K562 (cell line): ENCODE data around the gene PURA. TPM values are rescaled to one million over a fixed set of nuclear protein-coding genes. Genes with fewer than 3 reads are reported as not detected.

Experiments used
- ATAC-seq: fragments of 200-7000 bp; cut with Tn5 transposase; 3 replicates; pipeline ENCODE4 v1.9.1; 2020; ENCODE audit warnings: moderate library complexity
- BruUV-seq: library from RNA; stranded (reverse); fragments of 400-500 nt; replicated peaks from 2 replicates; lab custom pipeline; 2021; lab: Mats Ljungman, UMichigan
- CTCF ChIA-PET: fragments of 300-600 bp; formaldehyde crosslinking; extraction: SDS; loops from one replicate; lab custom pipeline; 2021; ENCODE audit warnings: low intra/inter-chr PET ratio; lab: Yijun Ruan, JAX
- POLR2A ChIA-PET: fragments of 300-600, 350-650 bp; sonication (Branson Sonifier 250); formaldehyde crosslinking; extraction: SDS; loops from one replicate; lab custom pipeline; 2021; ENCODE audit warnings: antibody characterized with exemption, inconsistent platforms; lab: Yijun Ruan, JAX
- DNase-seq, 4 experiments: peaks; one replicate each; pipeline versions ENCODE4 v3.0.0 to v3.0.0-alpha.2; 2011 to 2018; ENCODE audit warnings: low spot score in 3 of 4, mixed read lengths in 3 of 4; ENCODE audit errors: extremely low read depth in 1 of 4
- FAIRE-seq: peaks from 2 replicates; lab custom pipeline; 2011; peaks lifted over from hg19 to GRCh38; lab: Jason Lieb, UNC
- H2AFZ ChIP-seq: 2 replicates; pipeline ENCODE4 v1.6.0; 2011; ENCODE audit warnings: low read depth, low read length, control low read depth, inconsistent platforms
- H3K27ac ChIP-seq: fragments of 200-600 bp; 3 replicates; pipeline ENCODE4 v1.8.0; 2011; ENCODE audit warnings: low read depth, mild to moderate bottlenecking, control low read depth, inconsistent platforms, low read length, moderate library complexity, mixed read lengths; ENCODE audit errors: extremely low read depth
- H3K27me3 ChIP-seq, 2 experiments: fragments of 300-600 bp in 1 of 2; 2 replicates in 1 of 2; 3 replicates in 1 of 2; pipeline versions ENCODE4 v1.6.0 to v1.8.0; 2011; ENCODE audit warnings: inconsistent platforms in 2 of 2, low read length in 2 of 2, mild to moderate bottlenecking in 1 of 2, mixed read lengths in 1 of 2, moderate library complexity in 1 of 2; ENCODE audit not compliant: control insufficient read depth in 2 of 2, insufficient read depth in 2 of 2
- H3K36me3 ChIP-seq: fragments of 300-600 bp; 3 replicates; pipeline ENCODE4 v1.8.0; 2011; ENCODE audit warnings: mild to moderate bottlenecking, low read length, inconsistent platforms; ENCODE audit not compliant: control insufficient read depth, insufficient read depth
- H3K4me1 ChIP-seq, 2 experiments: fragments of 200-600 bp in 1 of 2; replicated peaks in 1 of 2; 2 replicates in 1 of 2; 3 replicates in 1 of 2; pipeline versions ENCODE4 v1.5.1 to v1.8.0; 2011; ENCODE audit warnings: inconsistent platforms in 2 of 2, low read length in 2 of 2, mild to moderate bottlenecking in 1 of 2, mixed read lengths in 1 of 2, moderate library complexity in 1 of 2; ENCODE audit not compliant: control insufficient read depth in 2 of 2, insufficient read depth in 2 of 2
- H3K4me2 ChIP-seq: 2 replicates; pipeline ENCODE4 v1.6.1; 2011; ENCODE audit warnings: low read length, control low read depth, inconsistent platforms, mixed read lengths; ENCODE audit not compliant: insufficient read depth
- H3K4me3 ChIP-seq: fragments of 200-600 bp; sonication (generic), shearing (Covaris generic); 2 replicates; pipeline ENCODE4 v1.5.1; 2016; ENCODE audit warnings: control low read depth, inconsistent platforms
- H3K79me2 ChIP-seq: fragments of 200-600 bp; 3 replicates; pipeline ENCODE4 v1.8.0; 2011; ENCODE audit warnings: low read length, inconsistent platforms; ENCODE audit not compliant: control insufficient read depth, insufficient read depth
- H3K9ac ChIP-seq, 2 experiments: 2 replicates each; pipeline versions ENCODE4 v1.6.0 to v1.6.1; 2011; ENCODE audit warnings: low read depth in 2 of 2, low read length in 2 of 2, control low read depth in 1 of 2, inconsistent platforms in 1 of 2, mild to moderate bottlenecking in 1 of 2, mixed read lengths in 1 of 2; ENCODE audit not compliant: insufficient read depth in 1 of 2
- H3K9me1 ChIP-seq: one replicate; pipeline ENCODE4 v1.6.0; 2011; ENCODE audit warnings: inconsistent platforms, mild to moderate bottlenecking, low read length, moderate library complexity; ENCODE audit not compliant: control insufficient read depth, insufficient read depth
- H3K9me3 ChIP-seq: replicated peaks from 2 replicates; pipeline ENCODE4 v1.5.1; 2011; ENCODE audit warnings: low read depth, low read length, inconsistent platforms; ENCODE audit not compliant: control insufficient read depth, insufficient read depth
- H4K20me1 ChIP-seq: replicated peaks from 2 replicates; pipeline ENCODE4 v1.6.1; 2011; ENCODE audit warnings: low read length, inconsistent platforms, mixed read lengths; ENCODE audit not compliant: control insufficient read depth, insufficient read depth
- DIDO1 ChIP-seq: fragments of 450-650 bp; IDR thresholded peaks from 2 replicates; pipeline ENCODE4 v1.6.1; 2016; ENCODE audit warnings: low read depth, missing biosample characterization, missing genetic modification characterization
- EZH2 ChIP-seq: IDR thresholded peaks from 2 replicates; pipeline ENCODE4 v1.6.1; 2012; ENCODE audit warnings: low read depth, mild to moderate bottlenecking, inconsistent platforms, low read length, borderline replicate concordance
- HNRNPH1 ChIP-seq: fragments of 200-400 bp; formaldehyde crosslinking; optimal IDR thresholded peaks from 2 replicates; pipeline ENCODE3; 2017; ENCODE audit warnings: low read depth, mild to moderate bottlenecking, low read length, moderate library complexity
- MCM2 ChIP-seq: fragments of 450-650 bp; IDR thresholded peaks from 2 replicates; pipeline ENCODE4 v1.6.1; 2017; ENCODE audit warnings: low read depth, mild to moderate bottlenecking
- MEF2A ChIP-seq: IDR thresholded peaks from 2 replicates; pipeline ENCODE4 v1.6.1; 2011; ENCODE audit warnings: low read depth, mild to moderate bottlenecking, low read length, moderate library complexity; ENCODE audit not compliant: control insufficient read depth
- OTX1 ChIP-seq: fragments of 450-650 bp; formaldehyde crosslinking; IDR thresholded peaks from 2 replicates; pipeline ENCODE4 v1.4.0; 2022; ENCODE audit warnings: mild to moderate bottlenecking
- SMAD1 ChIP-seq: fragments of 150-350 bp; IDR thresholded peaks from 2 replicates; pipeline ENCODE4 v1.6.1; 2014; ENCODE audit warnings: low read length, low read depth; ENCODE audit not compliant: partially characterized antibody
- SPI1 ChIP-seq: IDR thresholded peaks from 2 replicates; pipeline ENCODE4 v1.6.1; 2011; ENCODE audit warnings: low read depth, low read length, control low read depth, borderline replicate concordance
- ZFPM2 ChIP-seq: fragments of 250-450 bp; sonication (Bioruptor Pico); IDR thresholded peaks from 2 replicates; pipeline ENCODE4 v1.5.1; 2022; ENCODE audit warnings: mild to moderate bottlenecking
- ZKSCAN8 ChIP-seq: fragments of 200-800 bp; sonication (Bioruptor generic); IDR thresholded peaks from 2 replicates; pipeline ENCODE4 v1.6.1; 2016; ENCODE audit warnings: missing genetic modification characterization, missing compliant biosample characterization
- ZNF24 ChIP-seq: fragments of 450-650 bp; IDR thresholded peaks from 2 replicates; pipeline ENCODE4 v1.6.1; 2016
- ZNF780A ChIP-seq: fragments of 250-450 bp; sonication (Bioruptor Pico); IDR thresholded peaks from 2 replicates; pipeline ENCODE4 v1.5.0; 2021; ENCODE audit warnings: mild to moderate bottlenecking
- WGBS: fragments of 100-300 bp; shearing (Covaris generic); methylation state at CpG from one replicate; pipeline ENCODE4 v1.1.6; 2016; ENCODE audit warnings: low coverage, mixed read lengths; ENCODE audit not compliant: insufficient coverage; ENCODE audit errors: missing lambda C conversion rate; 5-methylcytosine and 5-hydroxymethylcytosine counted together
- in situ Hi-C: fragments of 300-500 bp; cut with MboI; formaldehyde crosslinking; loops from 4 replicates; pipeline ENCODE4 v1.15.0; 2018; ENCODE audit warnings: inconsistent platforms, mixed read lengths
- intact Hi-C: fragments of 100-400 bp; cut with micrococcal nuclease; formaldehyde crosslinking; loops from 2 replicates; pipeline ENCODE4 v1.14.2; 2022
- polyA plus RNA-seq, 8 experiments: library from polyadenylated mRNA; depleted of rRNA in 4 of 8; stranded (reverse) in 5 of 8; unstranded in 3 of 8; fragments of >200 nt; fragmentation: Nextera tagmentation in 2 of 8; fragmentation: Illumina TruSeq in 1 of 8; extraction: Ambion mirVana in 2 of 8; extraction: Trizol in 1 of 8; gene quantifications; 2 replicates each; pipeline versions ENCODE4 v1.2.1 to v1.2.3, GENCODE V29; 2011 to 2014; ENCODE audit warnings: inconsistent platforms in 1 of 8, missing spikeins in 1 of 8
- total RNA-seq, 7 experiments: library from RNA; depleted of rRNA in 6 of 7; stranded (reverse); fragments of >200 nt in 6 of 7; fragmentation: Illumina TruSeq in 2 of 7; extraction: Trizol in 2 of 7; gene quantifications; 2 replicates each; pipeline versions ENCODE4 v1.2.1 to v1.2.3, GENCODE V29; 2011 to 2021; ENCODE audit warnings: low replicate concordance in 1 of 7
- TF ChIP-seq, protein P1 (sequence below): fragments of 450-650 bp; IDR thresholded peaks from 2 replicates; pipeline ENCODE4 v1.6.1; 2016; ENCODE audit warnings: antibody characterized with exemption

The PURA gene
- total and polyA plus RNA-seq, 9 of the 15 experiments (the other 6 are each of a cell fraction or from before 2014, with no cell fraction given): 3.2 to 11.1 (median 5.4) TPM

DNA sequence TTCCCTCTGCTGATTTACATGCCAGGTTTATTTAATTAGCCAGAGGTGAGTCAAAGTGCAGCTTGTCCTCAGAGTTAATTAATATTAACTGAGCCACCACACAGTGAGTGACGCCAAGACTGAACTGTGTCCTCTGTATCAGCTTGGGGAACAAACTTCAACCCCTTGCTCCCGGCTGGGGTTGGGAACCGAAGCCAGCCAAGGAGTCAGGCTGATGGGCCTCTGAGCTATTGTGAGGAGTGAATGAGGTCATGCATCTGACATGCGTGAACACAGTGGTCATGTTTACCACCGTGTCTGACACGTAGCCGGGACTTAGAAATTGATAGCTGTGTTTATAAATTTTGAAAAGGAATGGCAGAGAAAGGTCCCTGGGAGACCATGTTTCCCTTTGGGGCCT lies 28.9 kb downstream of the PURA start:
- WGBS: 17% methylated on average over 7 of the region's 7 CpGs
- no TSS peak for BruUV-seq
- Histone ChIP-seq H3K9me3 (no peaks in the 10 kb centered on the region), H3K9me1 (no peaks in the 10 kb centered on the region), H3K4me2 (no peak overlapping the region), H3K9ac (no peak overlapping the region), H3K27ac (no peak overlapping the region), H3K36me3 (no peaks in the 10 kb centered on the region), H4K20me1 (peaks cover 21% of the 10 kb centered on the region), H3K79me2 (no peaks in the 10 kb centered on the region), H3K27me3 (peaks cover 3 to 29% of the 10 kb centered on the region in 2 experiments; a peak in 4 of 5 replicates), H3K4me1 (peaks cover 2 to 12% of the 10 kb centered on the region in 2 experiments; a peak in 3 of 5 replicates), H3K4me3 (no peak overlapping the region), H2AFZ (no peak overlapping the region)
- intact Hi-C loops (no loop called here), in situ Hi-C loops (no loop called here)
- ChIA-PET CTCF (interaction anchor here (6.7 kb wide), 1 partner anchor 68 kb away, joined by 59 read pairs; no protein-coding TSS in a partner anchor), POLR2A (interaction anchor here (0.5 to 0.9 kb wide), 4 partner anchors 66 to 475 kb away, joined by 3 read pairs; no protein-coding TSS in a partner anchor)
- DNase-seq (no peak), ATAC-seq (no peak), FAIRE-seq (no peak)
- TF ChIP-seq OTX1 (CRISPR knock-in tag) (no peak), SPI1 (no peak), SMAD1 (no peak), ZFPM2 (CRISPR knock-in tag) (no peak), DIDO1 (tag) (no peak), ZKSCAN8 (CRISPR knock-in tag) (no peak), HNRNPH1 (no peak), ZNF24 (no peak), MEF2A (no peak), MCM2 (no peak), EZH2 (no peak), ZNF780A (CRISPR knock-in tag) (no peak)
- TF ChIP-seq, protein P1, sequence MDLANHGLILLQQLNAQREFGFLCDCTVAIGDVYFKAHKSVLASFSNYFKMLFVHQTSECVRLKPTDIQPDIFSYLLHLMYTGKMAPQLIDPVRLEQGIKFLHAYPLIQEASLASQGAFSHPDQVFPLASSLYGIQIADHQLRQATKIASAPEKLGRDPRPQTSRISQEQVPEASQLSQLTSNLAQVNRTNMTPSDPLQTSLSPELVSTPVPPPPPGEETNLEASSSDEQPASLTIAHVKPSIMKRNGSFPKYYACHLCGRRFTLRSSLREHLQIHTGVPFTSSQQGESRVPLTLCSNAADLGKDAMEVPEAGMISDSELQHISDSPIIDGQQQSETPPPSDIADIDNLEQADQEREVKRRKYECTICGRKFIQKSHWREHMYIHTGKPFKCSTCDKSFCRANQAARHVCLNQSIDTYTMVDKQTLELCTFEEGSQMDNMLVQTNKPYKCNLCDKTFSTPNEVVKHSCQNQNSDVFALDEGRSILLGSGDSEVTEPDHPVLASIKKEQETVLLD: no peak
